HEK293 (cell line): Measurements from ENCODE around the gene EBLN1.
A peak's percentile ranks its signal among the peaks of the same experiment; 100 is the strongest.

Experiments used
- EGR2 ChIP-seq: fragments of 450-650 bp; formaldehyde crosslinking; IDR thresholded peaks from 2 replicates; pipeline ENCODE4 v1.5.1; 2016; ENCODE audit warnings: low read depth, missing biosample characterization, missing genetic modification characterization
- GFI1B ChIP-seq: fragments of 450-650 bp; formaldehyde crosslinking; IDR thresholded peaks from 2 replicates; pipeline ENCODE4 v1.5.1; 2016; ENCODE audit warnings: missing biosample characterization, missing genetic modification characterization
- KLF10 ChIP-seq: fragments of 450-650 bp; IDR thresholded peaks from 2 replicates; pipeline ENCODE4 v1.5.1; 2018; ENCODE audit warnings: missing biosample characterization, mild to moderate bottlenecking, missing genetic modification characterization
- KLF16 ChIP-seq: fragments of 450-650 bp; formaldehyde crosslinking; IDR thresholded peaks from 2 replicates; pipeline ENCODE4 v1.5.1; 2017; ENCODE audit warnings: missing biosample characterization, missing genetic modification characterization
- MEIS1 ChIP-seq: sonication (generic); formaldehyde crosslinking; IDR thresholded peaks from 2 replicates; pipeline ENCODE4 v1.8.1; 2022; ENCODE audit warnings: missing genetic modification reagents, mild to moderate bottlenecking, borderline replicate concordance
- OSR2 ChIP-seq: fragments of 450-650 bp; formaldehyde crosslinking; IDR thresholded peaks from 2 replicates; pipeline ENCODE4 v1.5.1; 2016; ENCODE audit warnings: missing biosample characterization, missing genetic modification characterization
- PRDM6 ChIP-seq: fragments of 450-650 bp; formaldehyde crosslinking; IDR thresholded peaks from 2 replicates; pipeline ENCODE4 v1.5.1; 2017; ENCODE audit warnings: missing biosample characterization, missing genetic modification characterization
- RBAK ChIP-seq: fragments of 450-650 bp; formaldehyde crosslinking; IDR thresholded peaks from 2 replicates; pipeline ENCODE4 v1.5.1; 2016; ENCODE audit warnings: missing biosample characterization, missing genetic modification characterization
- REPIN1 ChIP-seq: fragments of 450-650 bp; formaldehyde crosslinking; IDR thresholded peaks from 2 replicates; pipeline ENCODE4 v1.5.1; 2017; ENCODE audit warnings: missing biosample characterization, missing genetic modification characterization, low read depth
- SALL2 ChIP-seq: fragments of 450-650 bp; formaldehyde crosslinking; IDR thresholded peaks from 2 replicates; pipeline ENCODE4 v1.5.0; 2017; ENCODE audit warnings: missing biosample characterization, mild to moderate bottlenecking, missing genetic modification characterization, borderline replicate concordance
- TCF7L2 ChIP-seq: IDR thresholded peaks from 2 replicates; pipeline ENCODE4 v1.6.1; 2011; ENCODE audit warnings: low read depth, mild to moderate bottlenecking, inconsistent platforms, low read length, moderate library complexity, borderline replicate concordance
- TSHZ1 ChIP-seq: fragments of 450-650 bp; formaldehyde crosslinking; IDR thresholded peaks from 2 replicates; pipeline ENCODE4 v1.5.1; 2016; ENCODE audit warnings: missing biosample characterization, missing genetic modification characterization, borderline replicate concordance
- ZFP37 ChIP-seq: fragments of 450-650 bp; formaldehyde crosslinking; IDR thresholded peaks from 2 replicates; pipeline ENCODE4 v1.5.1; 2016; ENCODE audit warnings: missing biosample characterization, missing genetic modification characterization
- ZFP41 ChIP-seq: fragments of 450-650 bp; formaldehyde crosslinking; IDR thresholded peaks from 2 replicates; pipeline ENCODE4 v1.5.1; 2016; ENCODE audit warnings: missing biosample characterization, missing genetic modification characterization, borderline replicate concordance
- ZNF10 ChIP-seq: fragments of 450-650 bp; formaldehyde crosslinking; IDR thresholded peaks from 2 replicates; pipeline ENCODE4 v1.5.1; 2017; ENCODE audit warnings: missing biosample characterization, missing genetic modification characterization
- ZNF140 ChIP-seq: fragments of 450-650 bp; formaldehyde crosslinking; IDR thresholded peaks from 2 replicates; pipeline ENCODE4 v1.5.1; 2016; ENCODE audit warnings: missing biosample characterization, missing genetic modification characterization
- ZNF239 ChIP-seq: fragments of 450-650 bp; formaldehyde crosslinking; IDR thresholded peaks from 2 replicates; pipeline ENCODE4 v1.5.1; 2016; ENCODE audit warnings: missing biosample characterization, missing genetic modification characterization
- ZNF248 ChIP-seq: fragments of 450-650 bp; formaldehyde crosslinking; IDR thresholded peaks from 2 replicates; pipeline ENCODE4 v1.5.1; 2017; ENCODE audit warnings: missing biosample characterization, missing genetic modification characterization
- ZNF274 ChIP-seq, 2 experiments: fragments of 200-500 bp in 1 of 2; fragments of 450-650 bp in 1 of 2; sonication (Bioruptor generic) in 1 of 2; formaldehyde crosslinking in 1 of 2; IDR thresholded peaks; 2 replicates each; pipeline versions ENCODE4 v1.5.1 to v1.6.1; 2014 to 2016; ENCODE audit warnings: borderline replicate concordance in 1 of 2, inconsistent platforms in 1 of 2, low read length in 1 of 2, missing biosample characterization in 1 of 2, missing genetic modification characterization in 1 of 2
- ZNF280D ChIP-seq: fragments of 450-650 bp; formaldehyde crosslinking; IDR thresholded peaks from 2 replicates; pipeline ENCODE4 v1.5.1; 2016; ENCODE audit warnings: missing biosample characterization, missing genetic modification characterization
- ZNF513 ChIP-seq: fragments of 450-650 bp; IDR thresholded peaks from 2 replicates; pipeline ENCODE4 v1.5.1; 2018; ENCODE audit warnings: missing biosample characterization, missing genetic modification characterization
- ZNF514 ChIP-seq: fragments of 450-650 bp; formaldehyde crosslinking; IDR thresholded peaks from 2 replicates; pipeline ENCODE4 v1.5.1; 2016; ENCODE audit warnings: missing biosample characterization, missing genetic modification characterization
- ZNF558 ChIP-seq: fragments of 450-650 bp; formaldehyde crosslinking; IDR thresholded peaks from 2 replicates; pipeline ENCODE4 v1.5.1; 2016; ENCODE audit warnings: missing biosample characterization, missing genetic modification characterization
- ZNF600 ChIP-seq: fragments of 450-650 bp; formaldehyde crosslinking; IDR thresholded peaks from 2 replicates; pipeline ENCODE4 v1.5.1; 2016; ENCODE audit warnings: missing biosample characterization, missing genetic modification characterization
- ZNF623 ChIP-seq: fragments of 450-650 bp; formaldehyde crosslinking; IDR thresholded peaks from 2 replicates; pipeline ENCODE4 v1.5.1; 2016; ENCODE audit warnings: missing biosample characterization, missing genetic modification characterization
- ZNF629 ChIP-seq: fragments of 450-650 bp; formaldehyde crosslinking; IDR thresholded peaks from 2 replicates; pipeline ENCODE4 v1.5.1; 2017; ENCODE audit warnings: missing biosample characterization, missing genetic modification characterization
- ZNF707 ChIP-seq: fragments of 450-650 bp; formaldehyde crosslinking; IDR thresholded peaks from 2 replicates; pipeline ENCODE4 v1.5.1; 2016; ENCODE audit warnings: missing biosample characterization, missing genetic modification characterization
- ZSCAN18 ChIP-seq: fragments of 450-650 bp; formaldehyde crosslinking; IDR thresholded peaks from 2 replicates; pipeline ENCODE4 v1.5.1; 2016; ENCODE audit warnings: missing biosample characterization, missing genetic modification characterization
- ZSCAN23 ChIP-seq: fragments of 450-650 bp; formaldehyde crosslinking; IDR thresholded peaks from 2 replicates; pipeline ENCODE4 v1.5.1; 2016; ENCODE audit warnings: missing biosample characterization, missing genetic modification characterization
- ZXDB ChIP-seq: fragments of 450-650 bp; formaldehyde crosslinking; IDR thresholded peaks from 2 replicates; pipeline ENCODE4 v1.5.1; 2016; ENCODE audit warnings: missing biosample characterization, missing genetic modification characterization

The EBLN1 gene

GRCh38 chr10:22230158-22230833 is 12.5 kb upstream of the EBLN1 start (continued):
- TF ChIP-seq ZSCAN23 (tag by site-specific recombination) (no peak), ZFP37 (tag by site-specific recombination) (0 out of 2 replicates have a peak, but pooled peaks have one; percentile 30), ZNF274 (IDR thresholded peaks at IDR 0.05; ENCODE audit: low read length) (no peak), ZNF274 (tag by site-specific recombination; IDR thresholded peaks at IDR 0.05; ENCODE audit: borderline replicate concordance) (no peak), PRDM6 (tag by site-specific recombination) (peak; percentile 66; the same call in 1 of the 2 replicates), SALL2 (tag by site-specific recombination) (no peak), GFI1B (tag by site-specific recombination) (no peak), ZSCAN18 (tag by site-specific recombination) (no peak), ZNF514 (tag by site-specific recombination) (no peak), ZNF513 (tag by site-specific recombination) (no peak), KLF16 (no peak), ZNF10 (tag by site-specific recombination) (no peak), KLF10 (tag by site-specific recombination) (no peak), REPIN1 (tag by site-specific recombination) (no peak), RBAK (tag by site-specific recombination) (no peak), ZNF600 (tag by site-specific recombination) (no peak), ZNF558 (tag by site-specific recombination) (no peak), ZNF140 (no peak), ZXDB (tag by site-specific recombination) (peak; percentile 57), ZNF629 (tag by site-specific recombination) (no peak; the same call in 1 of the 2 replicates), ZNF248 (tag by site-specific recombination) (no peak), TSHZ1 (tag by site-specific recombination) (0 out of 2 replicates have a peak, but pooled peaks have one; percentile 45), ZNF280D (tag by site-specific recombination) (no peak), MEIS1 (no peak), EGR2 (tag by site-specific recombination) (no peak), ZNF239 (tag by site-specific recombination) (no peak), ZNF623 (tag by site-specific recombination) (no peak), ZFP41 (no peak), TCF7L2 (no peak), ZNF707 (tag by site-specific recombination) (no peak), OSR2 (no peak)
